NCI-H1930 (cell line): Measurements from ENCODE around the gene TRIP13.
"Not testable (repeated sequence)": the region's sequence is repeated elsewhere in the genome, so short reads cannot be mapped to it uniquely, and the experiment has no call there.

Experiments used
- DNase-seq, 2 experiments: peaks; one replicate each; lab custom pipeline; 2025; lab: John Stamatoyannopoulos, UW

TRIP13 gene

DNA sequence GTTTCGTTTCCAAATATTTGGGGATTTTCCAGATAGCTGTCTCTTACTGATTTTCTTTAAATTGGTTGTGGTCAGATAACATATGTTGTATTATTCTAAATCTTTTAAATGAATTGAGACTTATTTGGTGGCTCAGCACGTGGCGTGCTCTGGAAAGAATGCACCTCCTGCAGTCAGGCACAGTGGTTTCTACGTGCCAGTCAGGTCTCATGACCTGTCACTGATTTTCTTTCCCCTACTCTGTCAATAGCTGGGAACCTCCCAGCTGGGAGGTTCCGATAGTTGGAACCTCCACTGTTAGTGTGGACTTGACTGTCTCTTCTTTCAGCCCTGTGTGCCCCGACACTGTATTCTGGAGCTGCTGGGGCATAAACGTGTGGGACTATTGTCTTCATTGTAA, 27.6 kb downstream of the TRIP13 start:
- DNase-seq, result no peak

DNA sequence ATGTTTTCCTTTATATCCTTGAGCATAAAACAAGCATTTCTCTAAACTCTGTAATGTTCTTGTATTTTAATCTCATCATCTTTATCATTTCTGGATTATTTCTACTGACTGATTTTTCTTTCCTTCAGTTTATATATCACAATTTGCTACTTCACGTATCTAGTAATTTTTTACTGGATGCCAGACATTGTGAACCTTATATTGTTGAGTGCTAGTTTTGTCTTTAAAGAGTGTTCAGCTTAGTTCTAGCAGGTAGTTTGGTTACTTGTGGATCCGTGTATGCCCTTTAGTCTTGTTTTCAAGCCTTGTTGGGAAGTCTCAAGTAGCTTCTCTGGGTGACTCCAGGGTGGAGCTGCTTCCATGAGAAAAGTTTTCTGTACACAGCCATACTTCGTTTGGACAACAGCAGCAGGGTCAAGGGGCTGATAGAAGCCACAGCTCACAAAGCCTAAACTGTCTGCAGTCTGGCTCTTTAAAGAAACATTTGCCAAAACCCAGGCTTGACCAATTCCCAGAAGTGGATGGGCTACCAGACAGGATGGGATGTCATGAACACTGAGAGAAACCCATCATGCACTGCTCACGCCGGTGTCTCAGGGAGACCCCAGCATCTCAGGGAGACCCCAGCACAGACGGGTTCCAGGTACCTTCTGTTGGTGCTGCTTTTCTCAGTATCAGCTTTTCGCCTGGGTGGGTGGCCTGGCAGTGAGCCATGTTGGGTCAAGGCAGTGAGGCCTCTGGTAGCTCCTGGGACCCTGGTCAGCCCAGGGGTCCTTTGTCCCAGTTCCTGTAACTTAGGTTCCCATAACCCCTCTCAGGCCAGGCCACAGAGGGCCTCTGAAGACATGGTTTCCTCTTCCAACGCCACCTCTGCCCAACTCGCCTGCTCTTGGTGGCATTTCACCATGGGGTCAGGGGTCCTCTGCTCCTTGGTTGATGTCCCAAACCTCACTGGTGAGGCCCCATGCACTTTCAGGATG, 29.1 kb downstream of the TRIP13 start:
- DNase-seq, result no peak

DNA sequence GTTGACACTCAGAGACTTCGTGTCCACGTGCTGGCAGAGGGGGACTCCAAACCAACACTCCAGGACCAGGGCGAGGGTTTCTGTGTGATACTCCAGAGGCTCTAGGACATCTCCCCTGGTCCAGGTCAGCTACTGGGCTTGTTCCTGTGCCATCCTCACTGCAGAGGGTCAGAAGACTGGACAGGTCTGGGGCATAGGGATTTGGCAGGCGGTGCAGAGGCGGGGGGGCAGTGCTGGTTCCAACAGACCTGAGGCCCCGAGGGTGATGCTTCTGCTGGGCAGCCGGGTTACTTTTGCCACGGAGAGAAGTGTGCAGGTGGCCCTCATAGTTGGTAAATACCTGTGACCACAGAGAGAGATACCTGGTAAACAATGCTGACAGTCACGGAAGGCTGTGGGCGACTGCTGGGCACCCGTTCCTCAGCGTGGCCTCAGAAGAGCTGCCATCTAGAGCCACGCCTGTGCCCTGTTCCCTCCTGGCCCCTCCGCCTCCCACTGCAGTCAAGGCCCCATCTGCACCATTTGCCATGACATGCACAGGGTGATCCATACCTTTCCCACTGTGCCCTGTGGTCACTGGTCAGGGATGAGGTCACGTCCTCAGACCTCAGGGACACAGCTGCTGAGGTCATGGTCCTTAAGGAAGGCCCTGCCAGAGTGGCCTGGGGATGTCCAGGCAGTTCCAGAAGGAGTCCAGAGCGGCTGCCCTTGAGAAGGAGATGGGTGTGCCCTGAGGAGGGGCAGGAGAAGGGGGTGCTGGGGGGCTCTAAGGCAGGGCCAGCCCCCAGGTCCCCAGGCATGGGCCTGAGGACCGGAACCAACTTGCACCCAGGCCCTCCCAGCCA, 30.0 kb downstream of the TRIP13 start:
- DNase-seq, result no peak

DNA sequence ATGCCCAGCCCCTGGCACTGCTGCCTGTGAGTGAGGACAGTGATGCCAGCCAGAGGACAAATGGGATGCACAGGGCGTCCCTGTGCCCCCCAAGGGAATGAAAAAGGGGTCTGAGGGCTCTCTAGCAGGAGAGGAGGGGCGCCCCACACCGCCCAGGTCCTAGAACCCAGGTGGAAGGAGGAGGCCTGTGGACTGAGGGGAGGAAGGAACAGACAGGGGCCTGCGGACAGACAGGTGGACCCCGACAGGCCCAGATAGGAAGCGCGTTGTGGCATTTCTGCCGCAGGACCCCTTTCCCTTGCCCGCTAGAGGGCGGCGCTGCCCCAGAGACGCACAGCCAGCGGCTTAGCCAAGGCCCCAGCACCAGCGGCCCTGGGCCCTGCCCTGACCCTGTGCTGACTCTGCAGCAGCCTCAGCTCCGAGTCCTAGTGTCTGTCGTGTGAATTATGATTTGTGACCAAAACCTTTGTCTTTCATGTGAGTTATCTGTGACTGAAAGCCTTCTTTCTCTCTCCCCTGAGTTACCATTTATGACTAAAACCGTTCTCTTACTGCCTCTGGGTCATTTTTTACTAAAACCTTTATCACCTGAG, 30.7 kb downstream of the TRIP13 start:
- peak; percentile 69 to 85 for DNase-seq

DNA sequence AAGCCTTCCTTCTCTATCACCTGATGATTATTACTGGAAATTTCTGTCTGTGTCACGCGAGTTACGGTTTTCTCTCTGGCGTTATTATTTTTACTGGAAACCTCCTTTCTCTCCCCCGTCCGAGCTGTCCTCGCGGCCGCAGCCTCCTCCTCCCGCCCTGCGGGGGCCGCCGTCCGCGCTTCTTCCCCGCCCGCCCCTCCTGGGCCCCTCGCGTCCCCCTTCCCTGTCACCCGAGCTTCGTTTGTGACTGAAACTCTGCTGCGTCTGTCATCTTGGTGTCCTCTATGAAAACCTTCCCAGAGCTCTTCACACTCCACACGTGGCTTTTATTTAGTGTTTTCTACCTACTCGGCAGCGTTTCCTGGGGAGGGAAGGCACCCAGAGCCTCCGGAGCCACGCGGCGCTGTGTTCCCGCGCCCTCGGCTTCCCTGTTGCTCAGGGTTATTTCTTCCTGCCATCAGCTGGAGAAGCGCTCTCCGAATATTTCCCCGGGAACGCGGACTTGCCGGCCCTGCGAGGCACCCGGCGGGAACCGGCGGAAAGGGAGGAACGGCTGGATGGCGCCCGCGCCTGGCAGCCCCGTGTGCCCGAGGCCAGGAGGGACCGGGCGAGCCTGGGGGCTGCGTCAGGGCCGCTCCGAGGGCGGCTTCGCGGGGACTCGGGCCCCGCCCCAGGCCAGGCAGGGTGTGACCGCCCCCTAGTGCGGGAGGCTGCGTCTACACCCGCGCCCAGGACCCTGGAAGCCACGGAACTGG, 33.9 kb downstream of the TRIP13 start:
- DNase-seq, result no peak

DNA sequence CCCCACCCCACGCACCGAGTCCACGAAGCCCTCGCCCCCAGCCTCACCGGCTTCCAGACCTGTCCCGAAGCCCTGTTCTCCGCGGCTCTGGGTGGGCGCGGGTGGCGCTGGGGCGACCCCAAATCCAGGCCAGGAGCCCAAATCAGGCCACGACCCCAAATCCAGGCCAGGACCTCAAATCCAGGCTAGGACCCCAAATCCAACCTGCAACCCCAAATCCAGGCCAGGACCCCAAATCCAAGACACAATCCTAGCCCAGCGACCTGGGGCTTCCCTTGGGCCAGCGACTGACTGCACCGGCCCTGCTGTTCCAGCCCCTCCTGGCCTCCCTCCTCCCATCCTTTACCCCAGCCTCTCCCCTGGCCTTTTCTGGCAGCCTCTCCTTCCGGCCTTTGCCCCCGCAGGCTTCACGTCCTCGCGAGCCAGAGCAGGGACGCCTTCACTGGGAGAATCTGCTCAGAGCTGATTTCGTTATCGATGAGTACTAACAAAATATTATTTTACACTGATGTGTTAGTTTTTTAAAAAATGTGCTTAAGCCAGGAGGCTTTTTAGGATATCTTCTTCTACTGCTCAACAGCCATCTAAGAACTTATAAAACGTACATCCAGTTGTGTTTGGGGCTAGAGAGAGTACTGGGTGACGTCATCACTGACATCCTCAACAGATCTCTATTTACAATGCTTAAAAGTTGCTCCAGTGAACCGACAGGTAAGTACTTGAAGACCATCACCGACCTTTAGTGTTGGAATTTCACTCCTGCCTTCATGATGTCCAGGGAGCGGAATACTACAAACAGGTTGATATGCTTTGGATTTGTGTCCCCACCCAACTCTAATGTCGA, 34.7 kb downstream of the TRIP13 start:
- no peak for DNase-seq

DNA sequence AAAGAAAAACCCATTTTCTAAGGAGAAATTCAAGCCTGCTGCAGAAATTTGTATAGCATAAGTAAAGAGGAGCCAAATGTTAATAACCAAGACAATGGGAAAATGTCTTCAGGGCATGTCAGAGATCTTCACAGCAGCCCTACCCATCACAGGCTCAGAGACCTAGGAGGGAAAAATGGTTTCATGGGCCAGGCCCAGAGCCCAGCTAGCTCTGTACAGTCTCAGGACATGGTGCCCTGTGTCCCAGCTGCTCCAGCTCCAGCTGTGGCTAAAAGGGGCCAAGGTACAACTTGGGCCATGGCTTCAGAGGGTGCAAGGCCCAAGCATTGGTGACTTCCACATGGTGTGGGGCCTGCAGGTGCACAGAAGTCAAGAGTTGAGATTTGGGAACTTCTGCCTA, 36.5 kb downstream of the TRIP13 start:
- DNase-seq, result not testable (repeated sequence)

DNA sequence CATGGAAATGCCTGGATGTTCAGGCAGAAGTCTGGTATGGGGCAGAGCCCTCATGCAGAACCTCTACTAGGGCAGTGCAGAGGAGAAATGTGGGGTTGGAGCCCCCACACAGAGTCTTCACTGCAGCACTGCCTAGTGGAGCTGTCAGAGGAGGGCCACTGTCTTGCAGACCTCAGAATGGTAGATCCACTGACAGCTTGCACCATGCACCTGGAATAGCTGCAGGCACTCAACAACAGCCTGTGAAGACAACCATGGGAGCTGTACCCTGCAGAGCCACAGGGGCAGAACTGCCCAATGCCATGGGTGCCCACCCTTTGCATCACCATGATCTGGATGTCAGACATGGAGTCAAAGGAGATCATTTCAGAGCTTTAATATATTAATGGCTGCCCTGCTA, 36.9 kb downstream of the TRIP13 start:
- DNase-seq, result no peak

DNA sequence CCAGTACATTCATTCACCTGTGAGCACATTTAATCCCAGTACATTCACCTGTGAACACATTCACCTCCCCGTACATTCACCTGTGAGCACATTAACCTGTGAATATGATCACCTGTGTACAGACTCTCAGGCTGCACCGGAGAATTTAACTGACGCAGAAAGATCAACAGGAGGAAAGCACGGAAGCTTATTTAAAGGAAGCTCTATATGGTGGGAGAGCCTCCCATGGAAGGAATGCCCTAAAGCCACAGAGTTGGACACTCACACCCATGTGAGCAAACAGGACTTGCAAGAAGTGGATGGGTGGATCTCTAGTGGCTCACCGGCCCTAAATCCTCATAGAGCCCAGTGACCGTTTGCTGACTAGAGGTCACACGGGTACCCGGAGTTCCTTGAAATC, 38.2 kb downstream of the TRIP13 start:
- DNase-seq, result no peak

DNA sequence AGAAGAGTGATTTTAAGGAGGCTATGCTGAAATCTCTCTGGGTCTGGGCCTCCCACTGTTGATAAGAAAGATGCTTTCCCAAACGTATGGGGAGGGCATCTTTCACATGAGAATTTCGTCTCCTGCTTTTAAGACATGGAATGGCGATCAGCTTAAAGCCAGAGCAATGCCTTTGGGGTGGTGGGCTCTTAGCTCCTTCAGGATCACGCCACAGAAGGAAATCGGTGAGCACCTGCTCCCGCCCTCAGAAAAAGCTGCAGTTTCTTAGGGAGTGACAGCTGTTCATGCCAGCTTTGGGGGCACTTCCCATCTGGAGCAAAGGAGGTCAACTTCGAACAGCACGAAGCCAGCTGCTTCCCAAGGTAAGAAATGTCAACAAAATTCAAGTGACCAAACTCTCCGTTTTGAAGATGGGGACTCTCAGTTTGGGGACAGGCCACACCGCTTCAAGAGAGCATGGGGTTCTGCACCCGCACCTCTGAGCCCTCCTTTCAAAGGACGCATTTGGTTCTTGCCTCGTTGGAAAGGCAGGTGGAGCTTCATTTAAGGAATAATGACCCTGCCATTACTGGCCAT, 39.0 kb downstream of the TRIP13 start:
- DNase-seq, result no peak

DNA sequence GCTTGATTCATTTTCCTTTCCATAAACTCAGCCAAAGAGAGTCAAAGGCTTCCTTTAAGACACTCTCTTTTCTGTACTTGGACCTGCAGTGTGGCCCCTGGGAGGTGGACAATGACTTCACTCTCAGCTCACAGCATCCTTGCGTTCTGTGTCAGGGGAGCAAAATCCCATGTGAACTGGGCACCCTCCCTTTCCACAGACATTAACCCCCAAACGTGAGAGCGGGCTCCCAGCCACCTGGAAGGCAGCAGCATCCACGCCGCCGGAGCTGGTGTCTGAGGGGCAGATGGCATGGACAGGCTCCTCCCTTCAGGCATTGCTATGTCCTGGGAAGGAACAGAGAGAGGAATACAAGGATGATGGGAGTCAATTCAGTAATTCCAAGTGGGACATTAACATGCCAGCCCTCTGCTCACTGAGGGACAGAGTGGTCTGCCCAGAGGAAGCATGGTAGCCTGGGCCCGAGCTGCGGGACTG, 39.5 kb downstream of the TRIP13 start:
- DNase-seq, result no peak

DNA sequence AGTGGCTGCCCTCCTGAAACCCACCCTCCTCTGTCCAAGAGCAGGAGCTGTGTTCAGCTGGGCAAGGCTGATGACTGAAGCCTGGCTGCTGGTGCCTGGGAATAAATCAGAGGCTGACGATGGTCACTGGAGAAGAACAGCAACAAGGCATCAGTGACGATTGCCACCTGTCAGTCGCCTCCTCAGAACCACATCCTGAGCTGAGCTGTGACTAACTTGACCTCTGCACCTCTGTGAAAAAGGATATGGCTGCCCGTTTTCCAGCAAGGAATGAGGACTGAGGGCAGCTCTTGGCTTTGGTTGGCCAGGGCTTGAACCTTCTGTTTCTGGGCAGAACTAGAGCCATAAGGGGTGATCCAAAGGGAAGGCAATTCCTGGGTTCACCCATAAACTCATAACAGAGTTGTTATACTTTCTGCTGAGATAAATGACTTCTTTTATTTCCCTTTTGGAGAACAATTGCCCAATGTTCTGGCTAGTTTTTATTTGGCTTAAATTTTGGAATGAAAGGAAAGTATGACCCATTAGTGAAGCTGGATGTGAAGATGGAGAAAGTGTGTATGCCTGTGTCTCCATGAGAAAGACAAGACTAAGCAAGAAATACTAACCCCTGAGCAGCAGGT, 40.1 kb downstream of the TRIP13 start:
- DNase-seq, result no peak

DNA sequence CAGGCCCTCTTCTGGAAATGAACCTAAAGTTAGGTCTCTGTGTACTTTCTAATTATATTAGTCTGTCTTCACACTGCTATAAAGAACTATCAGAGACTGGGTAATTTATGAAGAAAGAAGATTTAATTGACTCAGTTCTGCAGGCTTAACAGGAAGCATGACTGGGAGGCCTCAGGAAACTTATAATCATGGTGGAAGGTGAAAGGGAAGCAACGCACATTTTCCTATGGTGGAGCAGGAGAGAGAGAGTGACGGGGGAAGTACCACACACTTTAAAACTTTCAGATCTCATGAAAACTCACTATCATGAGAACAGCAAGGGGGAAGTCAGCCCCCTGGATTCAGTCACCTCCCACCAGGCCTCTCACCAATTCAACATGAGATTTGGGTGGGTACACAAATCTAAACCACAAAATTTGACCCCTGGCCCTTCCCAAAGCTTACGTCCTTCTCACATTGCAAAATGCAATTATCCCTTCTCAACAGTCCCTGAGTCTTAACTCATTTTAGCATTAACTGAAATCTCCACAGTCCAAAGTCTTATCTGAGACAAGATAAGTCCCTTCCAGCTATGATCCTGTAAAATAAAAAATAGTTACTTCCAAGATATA, 40.7 kb downstream of the TRIP13 start:
- DNase-seq, result no peak

DNA sequence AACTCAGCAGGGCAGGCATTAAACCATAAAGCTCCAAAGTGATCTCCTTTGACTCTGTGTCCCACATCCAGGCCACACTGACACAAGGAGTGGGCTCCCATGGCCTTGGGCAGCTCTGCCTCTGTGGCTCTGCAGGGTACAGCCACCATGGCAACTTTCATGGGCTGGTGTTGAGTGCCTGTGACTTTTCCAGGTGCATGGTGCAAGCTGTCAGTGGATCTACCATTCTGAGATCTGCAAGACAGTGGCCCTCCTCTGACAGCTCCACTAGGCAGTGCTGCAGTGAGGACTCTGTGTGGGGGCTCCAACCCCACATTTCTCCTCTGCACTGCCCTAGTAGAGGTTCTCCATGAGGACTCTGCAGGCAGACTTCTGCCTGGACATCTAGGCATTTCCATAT, 41.3 kb downstream of the TRIP13 start:
- not testable (repeated sequence) for DNase-seq

DNA sequence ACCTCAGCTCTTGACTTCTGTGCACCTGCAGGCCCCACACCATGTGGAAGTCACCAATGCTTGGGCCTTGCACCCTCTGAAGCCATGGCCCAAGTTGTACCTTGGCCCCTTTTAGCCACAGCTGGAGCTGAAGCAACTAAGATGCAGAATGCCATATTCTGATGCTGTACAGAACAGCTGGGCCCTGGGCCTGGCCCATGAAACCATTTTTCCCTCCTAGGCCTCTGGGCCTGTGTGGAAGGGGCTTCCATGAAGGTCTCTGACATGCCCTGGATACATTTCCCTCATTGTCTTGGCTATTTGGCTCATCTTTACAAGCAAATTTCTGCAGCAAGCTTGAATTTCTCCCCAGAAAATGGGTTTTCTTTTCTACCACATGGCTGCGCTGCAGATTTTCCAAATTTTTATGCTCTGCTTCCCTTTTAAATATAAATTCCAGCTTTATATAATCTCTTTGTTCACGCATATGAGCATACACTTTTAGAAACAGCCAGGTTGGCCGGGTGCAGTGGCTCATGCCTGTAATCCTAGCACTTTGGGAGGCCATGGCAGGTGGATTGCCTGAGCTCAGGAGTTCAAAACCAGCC, 41.8 kb downstream of the TRIP13 start:
- DNase-seq, result not testable (repeated sequence)

DNA sequence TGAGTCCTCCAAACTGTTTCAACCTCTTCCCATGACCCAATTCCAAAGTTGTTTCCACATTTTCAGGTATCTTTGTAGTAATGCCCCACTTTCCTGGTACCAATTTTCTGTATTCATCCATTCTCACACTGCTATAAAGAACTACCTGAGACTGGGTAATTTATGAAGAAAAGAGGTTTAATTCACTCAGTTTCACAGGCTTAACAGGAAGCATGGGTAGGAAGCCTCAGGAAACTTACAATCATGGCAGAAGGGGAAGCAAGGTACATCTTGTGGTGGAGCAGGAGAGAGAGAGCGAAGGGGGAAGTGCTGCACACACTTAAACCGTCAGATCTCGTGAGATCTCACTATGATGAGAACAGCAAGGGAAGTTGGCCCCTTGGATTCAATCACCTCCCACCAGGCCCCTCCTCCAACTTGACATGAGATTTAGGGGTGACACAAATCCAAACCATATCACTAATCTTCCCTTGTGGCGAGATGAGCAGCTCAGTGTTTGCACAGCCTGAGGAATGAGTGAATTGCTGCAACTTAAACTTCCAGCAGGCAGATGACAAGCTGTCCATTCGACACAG, 42.9 kb downstream of the TRIP13 start:
- DNase-seq, result no peak

DNA sequence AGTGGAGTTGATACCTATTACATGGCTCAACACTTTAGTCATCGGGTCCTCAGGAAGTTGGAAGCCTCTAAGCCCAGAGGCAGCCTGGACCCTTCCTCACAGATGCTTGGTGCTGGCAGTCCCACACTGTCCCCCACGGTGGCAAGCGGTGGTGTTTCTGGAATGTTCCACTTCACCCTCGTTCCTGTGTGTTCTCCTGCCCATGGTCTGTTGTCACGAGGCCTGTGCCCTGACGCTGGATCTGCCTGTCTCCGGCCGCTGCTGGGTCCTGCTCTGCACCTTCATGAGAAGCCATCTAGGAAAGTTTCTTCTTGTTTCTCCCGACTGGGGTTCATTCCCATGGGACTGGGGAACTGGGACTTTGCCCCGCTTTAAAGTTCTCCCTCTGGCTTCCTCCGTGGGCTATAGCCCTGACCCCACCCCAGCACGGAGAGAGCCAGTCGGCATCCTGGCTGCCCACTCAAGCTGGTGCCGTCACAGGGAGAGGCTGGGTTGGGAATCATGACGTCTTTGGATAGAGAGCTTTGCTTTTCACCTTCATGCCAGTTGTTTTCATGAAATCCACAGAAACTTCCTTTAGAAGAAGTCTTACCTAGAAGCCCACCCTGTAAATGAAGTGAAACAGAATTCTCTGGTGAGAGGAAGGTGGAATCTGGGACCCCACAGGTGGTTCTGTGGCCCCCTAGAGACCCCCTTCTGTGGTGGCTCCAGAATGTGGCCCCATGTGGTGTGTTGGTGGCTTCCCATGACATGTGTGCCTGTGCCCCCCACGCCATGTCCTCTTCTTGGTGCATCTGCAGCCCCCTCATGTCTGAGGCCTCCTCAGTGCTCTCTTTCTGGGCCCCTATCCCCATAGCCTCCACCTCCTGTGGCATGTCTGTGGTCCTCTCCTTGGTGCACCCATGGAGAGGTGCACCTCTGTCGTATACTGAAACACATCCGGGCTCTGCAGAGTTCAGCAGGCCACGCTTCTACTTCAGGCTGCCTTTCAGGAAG, 43.8 kb downstream of the TRIP13 start:
- no peak for DNase-seq
